ENCODE results near the gene STRIP1. TPM values are rescaled to one million over a fixed set of nuclear protein-coding genes. Genes with fewer than 3 reads are reported as not detected.

STRIP1 gene
- total and polyA plus RNA-seq, 2 donors (not counting 3 experiments of a cell fraction or from before 2014, with no cell fraction given) = 26.2 to 42.1 TPM

GRCh38 chr1:109988349-109988914 is 46.0 kb upstream of the STRIP1 start:
- Histone ChIP-seq H3K9me3 (replicated peaks; ENCODE audit: control insufficient read depth, insufficient read depth, low read length) (no peaks in the 10 kb centered on the region), H3K9me1 (replicated peaks; ENCODE audit: control insufficient read depth, extremely low read depth, insufficient read depth, low read length) (no peaks in the 10 kb centered on the region), H2AFZ (ENCODE audit: low read depth, low read length) (no peak overlapping the region), H3K27ac (ENCODE audit: insufficient read depth, low read depth, low read length) (no peak overlapping the region), H3K79me2 (ENCODE audit: control insufficient read depth, insufficient read depth, low read length) (peaks cover 71% of the 10 kb centered on the region), H3K4me2 (ENCODE audit: insufficient read depth, low read length) (no peak overlapping the region), H3K27me3 (ENCODE audit: control insufficient read depth in 2 of 2, insufficient read depth in 2 of 2, low read length in 2 of 2) (no peaks in the 10 kb centered on the region), H3K36me3 (ENCODE audit: control insufficient read depth in 2 of 2, extremely low read depth in 1 of 2, insufficient read depth in 2 of 2, low read length in 2 of 2) (peaks cover 0 to 2% of the 10 kb centered on the region in 2 experiments), H3K9ac (replicated peaks; ENCODE audit: extremely low read depth, insufficient read depth, low read length) (no peak overlapping the region), H4K20me1 (replicated peaks; ENCODE audit: control insufficient read depth, extremely low read depth, insufficient read depth, low read length) (no peaks in the 10 kb centered on the region), H3K4me1 (ENCODE audit: control insufficient read depth, extremely low read depth, insufficient read depth, low read length) (peaks cover 17% of the 10 kb centered on the region), H3K4me3 (replicated peaks in 1 of 3; ENCODE audit: insufficient read depth in 1 of 3, low read depth in 1 of 3, low read length in 3 of 3) (no peak overlapping the region)
- intact Hi-C loops (cut with micrococcal nuclease) = no loop called here
- ChIA-PET CTCF (interaction anchor here (1.0 to 5.7 kb wide), 5 partner anchors 19 to 442 kb away, joined by 3 to 54 read pairs (median 3); no protein-coding TSS in a partner anchor), POLR2A (no interaction called here)
- no peak for TF ChIP-seq FOS (IDR thresholded peaks at IDR 0.05; ENCODE audit: borderline replicate concordance, insufficient read depth, low read length)
- no peak for TF ChIP-seq JUN (IDR thresholded peaks at IDR 0.05; ENCODE audit: borderline replicate concordance, insufficient read depth, insufficient read length, low read depth)
- no peak for TF ChIP-seq POLR2A (IDR thresholded peaks at IDR 0.05; ENCODE audit: low read depth, low read length)
- TF ChIP-seq MAX (IDR thresholded peaks at IDR 0.05; ENCODE audit: insufficient read depth, insufficient read length) = no peak
- TF ChIP-seq EZH2 (IDR thresholded peaks at IDR 0.05; ENCODE audit: borderline replicate concordance, low read depth, low read length, severe bottlenecking) = no peak
- no peak for TF ChIP-seq CTCF (IDR thresholded peaks at IDR 0.05; ENCODE audit: extremely low read depth in 1 of 2, insufficient read depth in 1 of 2, low read depth in 1 of 2, low read length in 2 of 2)
- no peak for TF ChIP-seq MYC (IDR thresholded peaks at IDR 0.05; ENCODE audit: low read depth, low read length)
- FAIRE-seq (no peak), DNase-seq (ENCODE audit: low read depth, low spot score) (no peak)
- dilution Hi-C loops (cut with MboI; ENCODE audit: extremely low pct_ligation_motif_present, low sequenced_read_pairs) = no loop called here
- no TSS peak for BruUV-seq (replicated peaks)

Data from endothelial cell of umbilical vein (primary cell).